BE2C (cell line): ENCODE data around the gene EPHA7.

Experiments used
- DNase-seq: peaks from one replicate; pipeline ENCODE4 v3.0.0-alpha.2; 2020
- H3K27me3 ChIP-seq: fragments of 250-450 bp; sonication (Bioruptor Pico); 2 replicates; pipeline ENCODE4 v1.5.1; 2020; ENCODE audit warnings: mild to moderate bottlenecking
- H3K36me3 ChIP-seq: fragments of 250-450 bp; sonication (Bioruptor Pico); 2 replicates; pipeline ENCODE4 v1.5.1; 2020; ENCODE audit warnings: mild to moderate bottlenecking
- H3K4me1 ChIP-seq: fragments of 250-450 bp; sonication (Bioruptor Pico); 2 replicates; pipeline ENCODE4 v1.5.1; 2020
- H3K4me3 ChIP-seq: 2 replicates; pipeline ENCODE4 v1.5.1; 2011; ENCODE audit warnings: low read depth, low read length
- H3K9me3 ChIP-seq: fragments of 250-450 bp; sonication (Bioruptor Pico); 2 replicates; pipeline ENCODE4 v1.5.1; 2020
- CTCF ChIP-seq: IDR thresholded peaks from 2 replicates; pipeline ENCODE4 v1.5.1; 2012; ENCODE audit warnings: mild to moderate bottlenecking, low read depth, low read length

The EPHA7 gene

GRCh38 chr6:93350774-93351173, 68.6 kb downstream of the EPHA7 start:
- H3K36me3 ChIP-seq: no peaks in the 10 kb centered on the region
- no peak for TF ChIP-seq CTCF
- H3K4me3 ChIP-seq: no peak overlapping the region
- H3K27me3 ChIP-seq: no peaks in the 10 kb centered on the region
- DNase-seq: no peak
- H3K4me1 ChIP-seq: no peaks in the 10 kb centered on the region
- no peaks in the 10 kb centered on the region for H3K9me3 ChIP-seq

DNA sequence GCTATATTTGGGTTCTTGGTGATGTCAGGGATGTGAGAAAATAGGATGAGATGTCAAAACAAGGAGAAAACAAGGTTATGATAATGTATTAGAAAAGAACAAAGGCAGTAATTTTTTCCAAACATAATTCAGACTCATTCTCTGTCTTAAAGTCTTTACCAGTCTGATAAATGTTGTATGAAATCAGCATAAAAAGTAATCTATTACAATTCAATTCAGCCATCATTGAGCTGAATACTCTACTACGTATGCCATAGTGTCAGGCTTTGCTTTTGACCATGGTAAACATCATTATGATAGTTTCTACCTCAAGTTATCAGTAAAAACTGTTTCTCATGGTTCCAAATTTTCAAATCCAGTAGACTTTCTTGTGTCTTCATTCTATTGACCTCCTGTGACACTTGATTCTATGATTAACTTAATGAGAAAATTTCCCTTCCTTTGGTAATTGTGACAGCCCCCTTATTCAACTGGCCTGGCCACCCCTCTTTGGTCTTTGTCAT, 75.0 kb downstream of the EPHA7 start:
- no peaks in the 10 kb centered on the region for H3K36me3 ChIP-seq
- H3K4me1 ChIP-seq: 0 out of 2 replicates have a peak, but pooled peaks cover 4% of the 10 kb centered on the region
- no peak for TF ChIP-seq CTCF
- DNase-seq: no peak
- H3K9me3 ChIP-seq: no peaks in the 10 kb centered on the region
- H3K27me3 ChIP-seq: no peaks in the 10 kb centered on the region
- H3K4me3 ChIP-seq: no peak overlapping the region

GRCh38 chr6:93343476-93343875, 75.9 kb downstream of the EPHA7 start:
- no peaks in the 10 kb centered on the region for H3K36me3 ChIP-seq
- no peaks in the 10 kb centered on the region for H3K27me3 ChIP-seq
- TF ChIP-seq CTCF: no peak
- DNase-seq: no peak
- no peak overlapping the region for H3K4me3 ChIP-seq
- H3K4me1 ChIP-seq: 0 out of 2 replicates have a peak, but pooled peaks cover 4% of the 10 kb centered on the region
- H3K9me3 ChIP-seq: no peaks in the 10 kb centered on the region

DNA sequence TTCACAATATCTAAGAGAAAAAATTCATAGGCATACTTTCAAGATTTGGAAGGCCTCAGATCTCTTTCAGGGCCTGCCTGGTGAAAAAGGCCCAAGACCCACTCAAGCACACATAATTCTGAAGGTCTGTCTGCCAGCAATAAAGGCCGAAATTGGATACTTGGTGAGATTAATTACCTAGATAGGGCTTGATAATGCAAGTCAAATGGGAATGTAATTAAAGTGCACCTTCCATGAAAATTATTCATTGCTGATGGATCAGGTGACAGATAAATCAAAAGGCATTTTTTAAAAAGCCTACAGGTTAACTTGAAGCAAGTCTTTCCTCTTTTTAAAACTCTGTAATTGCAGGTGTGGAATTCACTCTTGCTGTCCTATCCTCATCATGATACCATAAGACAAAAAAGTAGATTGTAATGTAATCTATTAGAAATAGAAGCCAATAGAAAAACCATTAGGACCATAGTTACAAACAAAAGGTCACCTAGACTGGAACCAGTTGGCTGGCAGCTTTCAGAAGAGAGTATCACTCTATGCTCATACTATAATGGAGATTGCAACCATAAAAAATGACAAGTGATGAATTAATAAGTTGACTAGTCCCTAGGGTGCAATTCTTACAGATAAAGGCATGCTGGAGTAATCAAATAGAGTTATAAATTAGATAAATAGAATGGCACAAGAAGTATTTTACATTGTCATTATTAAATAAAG, 77.3 kb downstream of the EPHA7 start:
- no peak overlapping the region for H3K4me3 ChIP-seq
- 0 out of 2 replicates have a peak, but pooled peaks cover 4% of the 10 kb centered on the region for H3K4me1 ChIP-seq
- H3K9me3 ChIP-seq: no peaks in the 10 kb centered on the region
- H3K36me3 ChIP-seq: no peaks in the 10 kb centered on the region
- TF ChIP-seq CTCF: no peak
- H3K27me3 ChIP-seq: no peaks in the 10 kb centered on the region
- no peak for DNase-seq

DNA sequence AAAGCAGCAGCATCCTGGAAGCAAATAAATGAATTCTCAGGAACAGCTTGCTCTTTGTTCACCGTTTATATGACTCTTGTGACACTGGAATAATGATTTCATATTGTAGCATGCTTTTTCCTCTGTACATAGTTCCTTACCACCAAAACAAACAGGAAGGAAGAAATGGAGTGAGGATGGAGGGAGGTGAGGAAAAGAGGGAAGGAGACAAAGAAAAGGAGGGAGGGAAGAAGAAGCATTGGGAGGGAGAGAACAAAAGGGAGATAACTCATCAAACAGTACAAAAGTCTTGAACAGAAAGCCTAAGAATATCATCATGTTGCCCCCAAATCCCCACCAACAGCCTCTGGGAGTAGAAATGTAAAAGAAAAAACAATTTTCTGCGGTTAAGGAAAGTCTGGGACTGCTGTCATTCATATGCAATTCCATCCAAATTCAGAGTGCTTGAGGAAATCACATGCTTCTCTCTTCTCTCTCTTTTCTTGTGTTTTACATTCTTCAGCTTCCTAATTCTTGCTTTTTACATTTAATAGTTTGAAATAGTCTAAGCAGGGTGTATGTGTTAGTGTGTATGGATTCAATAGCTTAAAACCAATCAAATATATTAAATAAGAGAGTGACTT, 81.5 kb downstream of the EPHA7 start:
- Histone ChIP-seq H3K36me3 (no peaks in the 10 kb centered on the region), H3K9me3 (no peaks in the 10 kb centered on the region), H3K4me1 (0 out of 2 replicates have a peak, but pooled peaks cover 4% of the 10 kb centered on the region), H3K27me3 (no peaks in the 10 kb centered on the region), H3K4me3 (no peak overlapping the region)
- no peak for DNase-seq
- TF ChIP-seq CTCF: no peak

DNA sequence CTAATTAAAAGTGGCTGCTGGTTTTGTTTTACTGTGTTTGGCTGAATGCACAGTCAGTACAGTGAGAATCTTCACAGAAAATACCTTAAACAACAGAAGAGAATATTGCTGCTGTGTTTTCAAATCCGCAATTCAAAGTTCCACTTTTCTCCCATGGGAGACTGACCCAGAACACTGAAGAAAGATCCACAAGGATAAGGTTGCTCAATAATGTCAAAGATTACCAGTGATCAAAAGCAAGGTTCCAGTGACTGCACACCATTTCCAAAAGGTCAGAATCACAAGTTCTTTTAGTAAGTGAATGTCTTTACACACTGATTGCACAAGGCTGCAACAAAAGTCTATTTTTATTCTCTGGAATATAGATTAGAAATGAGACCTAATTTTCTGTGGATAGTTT, 82.3 kb downstream of the EPHA7 start:
- H3K4me3 ChIP-seq: no peak overlapping the region
- DNase-seq: no peak
- no peak for TF ChIP-seq CTCF
- no peaks in the 10 kb centered on the region for H3K9me3 ChIP-seq
- 0 out of 2 replicates have a peak, but pooled peaks cover 4% of the 10 kb centered on the region for H3K4me1 ChIP-seq
- H3K36me3 ChIP-seq: no peaks in the 10 kb centered on the region
- no peaks in the 10 kb centered on the region for H3K27me3 ChIP-seq
